GM12892 (cell line): ENCODE results near the gene PLCL1.

Experiments used
- POLR2A ChIP-seq: IDR thresholded peaks from 2 replicates; pipeline ENCODE4 v1.6.1; 2011; ENCODE audit warnings: low read depth, low read length, control low read depth
- POLR2AphosphoS5 ChIP-seq: IDR thresholded peaks from 2 replicates; pipeline ENCODE4 v1.6.1; 2011; ENCODE audit warnings: low read depth, low read length, control low read depth
- TAF1 ChIP-seq: IDR thresholded peaks from 2 replicates; pipeline ENCODE4 v1.6.1; 2011; ENCODE audit warnings: low read depth, mild to moderate bottlenecking, control low read depth, low read length, borderline replicate concordance

DNA sequence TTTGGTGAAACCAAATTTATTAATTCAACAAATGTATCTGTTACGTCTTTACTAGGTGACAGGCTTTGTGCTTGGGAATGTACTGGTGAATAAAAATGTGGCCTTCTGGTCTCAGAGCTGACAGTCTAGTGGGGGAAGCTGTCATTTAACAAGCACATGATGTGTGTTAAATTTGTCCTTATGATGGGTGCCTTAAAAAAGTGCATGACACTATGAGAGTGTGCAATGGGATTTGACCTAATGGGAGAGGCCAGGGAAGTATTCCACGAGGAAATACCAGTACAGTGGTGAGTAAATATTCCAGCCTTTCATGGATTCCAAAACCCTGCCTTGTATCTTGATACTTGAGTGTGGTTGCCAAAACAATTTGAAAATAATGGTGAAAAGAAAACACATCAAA is 308.9 kb downstream of the PLCL1 start:
- no peak for TF ChIP-seq POLR2A
- no peak for TF ChIP-seq TAF1
- no peak for TF ChIP-seq POLR2AphosphoS5
